HCEC 1CT (cell line): ENCODE measurements around the gene C1orf116.

ENCODE experiments used
- DNase-seq: peaks from one replicate; pipeline ENCODE4 v3.0.0-alpha.2; 2017

C1orf116 gene

GRCh38 chr1:207034208-207034607 is 1.7 kb upstream of the C1orf116 start:
- peak; percentile 26 for DNase-seq

GRCh38 chr1:207033302-207033701 is 746 bp upstream of the C1orf116 start:
- no peak for DNase-seq

GRCh38 chr1:207031632-207032264 is 808 bp downstream of the C1orf116 start:
- no peak for DNase-seq

GRCh38 chr1:207031016-207031415 is 1.5 kb downstream of the C1orf116 start:
- DNase-seq: no peak

- DNase-seq: no peak
These were observed 2.0 kb downstream of the C1orf116 start for GRCh38 chr1:207030522-207031009.

GRCh38 chr1:207029701-207030521 is 2.6 kb downstream of the C1orf116 start:
- no peak for DNase-seq

GRCh38 chr1:207028884-207029650 is 3.5 kb downstream of the C1orf116 start:
- DNase-seq: no peak

- no peak for DNase-seq
These were observed 4.6 kb downstream of the C1orf116 start for GRCh38 chr1:207027921-207028320.

GRCh38 chr1:207027206-207027777 is 5.3 kb downstream of the C1orf116 start:
- DNase-seq: peak; percentile 43

GRCh38 chr1:207026104-207026534 is 6.4 kb downstream of the C1orf116 start:
- DNase-seq: peak; percentile 18

GRCh38 chr1:207025146-207025880 is 7.2 kb downstream of the C1orf116 start:
- peak; percentile 61 for DNase-seq

GRCh38 chr1:207024202-207025145 is 8.1 kb downstream of the C1orf116 start:
- no peak for DNase-seq

- no peak for DNase-seq
These were observed 9.4 kb downstream of the C1orf116 start for GRCh38 chr1:207022996-207023679.

GRCh38 chr1:207021876-207022596 is 10.5 kb downstream of the C1orf116 start:
- no peak for DNase-seq

GRCh38 chr1:207021139-207021861 is 11.3 kb downstream of the C1orf116 start:
- DNase-seq: peak; percentile 40

- peak; percentile 23 for DNase-seq
These were observed 11.8 kb downstream of the C1orf116 start for GRCh38 chr1:207020709-207021107.

GRCh38 chr1:207020065-207020708 is 12.4 kb downstream of the C1orf116 start:
- no peak for DNase-seq

- no peak for DNase-seq
These were observed 12.9 kb downstream of the C1orf116 start for GRCh38 chr1:207019661-207020060.
